Esophagus muscularis mucosa (tissue), 4 donors: Measurements from ENCODE around the gene UBAC1. TPM values are rescaled to one million over a fixed set of nuclear protein-coding genes. Genes with fewer than 3 reads are reported as not detected.

Experiments used
- DNase-seq: peaks from one replicate; pipeline ENCODE4 v3.0.0-alpha.2; 2017; ENCODE audit errors: extremely low spot score
- H3K27ac ChIP-seq, 4 donors: fragments of 200-600 bp; sonication (generic); replicated peaks in 1 of 4; 1 replicate in 3 of 4; 2 replicates in 1 of 4; pipeline ENCODE4 v1.5.1; 2016 to 2019; ENCODE audit warnings: mild to moderate bottlenecking in 1 of 4
- H3K27me3 ChIP-seq, 4 donors: fragments of 200-600 bp; sonication (generic); one replicate each; pipeline versions ENCODE4 v1.5.1 to v1.6.0; 2016 to 2019
- H3K36me3 ChIP-seq, 4 donors: fragments of 200-600 bp; sonication (generic); one replicate each; pipeline ENCODE4 v1.5.1; 2016 to 2019
- H3K4me1 ChIP-seq, 4 donors: fragments of 200-600 bp; sonication (generic); one replicate each; pipeline ENCODE4 v1.5.1; 2016 to 2019
- H3K4me3 ChIP-seq, 4 donors: fragments of 200-600 bp; sonication (generic); 1 replicate in 2 of 4; 2 replicates in 2 of 4; pipeline ENCODE4 v1.5.1; 2016 to 2019; ENCODE audit warnings: mild to moderate bottlenecking in 4 of 4, moderate library complexity in 1 of 4
- H3K9me3 ChIP-seq, 4 donors: fragments of 200-600 bp; sonication (generic); 1 replicate in 3 of 4; 2 replicates in 1 of 4; pipeline ENCODE4 v1.5.1; 2016 to 2019
- CTCF ChIP-seq, 3 experiments: fragments of 200-600 bp in 2 of 3; fragments of 450-650 bp in 1 of 3; sonication (generic) in 2 of 3; IDR thresholded peaks; one replicate each; pipeline ENCODE4 v1.5.1; 2017 to 2019; ENCODE audit warnings: antibody characterized with exemption in 3 of 3, mild to moderate bottlenecking in 2 of 3, moderate library complexity in 1 of 3
- EP300 ChIP-seq: sonication (generic); formaldehyde crosslinking; IDR thresholded peaks from one replicate; pipeline ENCODE4 v1.6.1; 2017; ENCODE audit warnings: antibody characterized with exemption
- POLR2A ChIP-seq: fragments of 450-650 bp; IDR thresholded peaks from one replicate; pipeline ENCODE4 v1.6.1; 2017; ENCODE audit warnings: antibody characterized with exemption, moderate library complexity, mild to moderate bottlenecking, low read depth
- POLR2AphosphoS5 ChIP-seq, 2 donors: sonication (generic); formaldehyde crosslinking; IDR thresholded peaks; one replicate each; pipeline ENCODE4 v1.6.1; 2017; ENCODE audit warnings: antibody characterized with exemption in 2 of 2
- WGBS: methylation state at CpG from one replicate; pipeline ENCODE4 v1.1.5; 2018; 5-methylcytosine and 5-hydroxymethylcytosine counted together
- intact Hi-C: fragments of 100-400 bp; cut with DNase I; formaldehyde crosslinking; loops from one replicate; pipeline ENCODE4 v1.15.1; 2023
- total RNA-seq, 4 donors: library from RNA; depleted of rRNA; stranded (reverse); fragments of >200 nt; gene quantifications; one replicate each; pipeline versions ENCODE4 v1.1.0 to v1.2.1, GENCODE V29; 2016

Gene UBAC1
- total RNA-seq, 4 donors from 2014 or later = 61.6 to 77.2 (median 67.3) TPM

- H3K9me3 ChIP-seq = no peaks in the 10 kb centered on the region
- TF ChIP-seq POLR2A (no peak), POLR2AphosphoS5 (IDR thresholded peaks at IDR 0.05) (no peak), CTCF (IDR thresholded peaks at IDR 0.05) (no peak), EP300 (no peak)
- intact Hi-C loops = no loop called here
- peaks cover 28 to 46% (median 43%) of the 10 kb centered on the region in 4 donors for H3K4me1 ChIP-seq
- H3K36me3 ChIP-seq = no peaks in the 10 kb centered on the region
- no peak for DNase-seq
- no peak overlapping the region for H3K27ac ChIP-seq
- no peak overlapping the region for H3K4me3 ChIP-seq
- 76% methylated on average over 11 of the region's 17 CpGs for WGBS
- peaks cover 0 to 60% (median 0%) of the 10 kb centered on the region in 4 donors for H3K27me3 ChIP-seq
Observed at GRCh38 chr9:135988493-135988892, 27.3 kb upstream of the UBAC1 start.

- intact Hi-C loops = no loop called here
- Histone ChIP-seq H3K36me3 (no peaks in the 10 kb centered on the region), H3K27me3 (peaks cover 0 to 60% (median 0%) of the 10 kb centered on the region in 4 donors), H3K27ac (no peak overlapping the region), H3K4me3 (no peak overlapping the region), H3K4me1 (peaks cover 22 to 40% (median 37%) of the 10 kb centered on the region in 4 donors), H3K9me3 (no peaks in the 10 kb centered on the region)
- DNase-seq = no peak
- TF ChIP-seq POLR2AphosphoS5 (IDR thresholded peaks at IDR 0.05) = no peak
- no peak for TF ChIP-seq CTCF (IDR thresholded peaks at IDR 0.05)
- TF ChIP-seq EP300 = no peak
- TF ChIP-seq POLR2A = no peak
- 85% methylated on average over 5 of the region's 16 CpGs for WGBS
Observed at GRCh38 chr9:135987838-135988404, 26.7 kb upstream of the UBAC1 start.

GRCh38 chr9:135986605-135987004 lies 25.4 kb upstream of the UBAC1 start:
- DNase-seq = no peak
- Histone ChIP-seq H3K9me3 (no peaks in the 10 kb centered on the region), H3K27ac (no peak overlapping the region), H3K4me3 (no peak overlapping the region), H3K36me3 (no peaks in the 10 kb centered on the region), H3K4me1 (peaks cover 9 to 27% (median 24%) of the 10 kb centered on the region in 4 donors), H3K27me3 (peaks cover 0 to 69% (median 0%) of the 10 kb centered on the region in 4 donors)
- 100% methylated on average over 1 of the region's 15 CpGs for WGBS
- TF ChIP-seq CTCF (IDR thresholded peaks at IDR 0.05) = no peak
- no peak for TF ChIP-seq EP300
- TF ChIP-seq POLR2A = no peak
- no peak for TF ChIP-seq POLR2AphosphoS5 (IDR thresholded peaks at IDR 0.05)
- intact Hi-C loops = no loop called here

GRCh38 chr9:135985889-135986288 lies 24.7 kb upstream of the UBAC1 start:
- Histone ChIP-seq H3K27ac (no peak overlapping the region), H3K4me3 (no peak overlapping the region), H3K9me3 (no peaks in the 10 kb centered on the region), H3K27me3 (peaks cover 0 to 69% (median 0%) of the 10 kb centered on the region in 4 donors), H3K4me1 (peaks cover 9 to 20% (median 17%) of the 10 kb centered on the region in 4 donors), H3K36me3 (no peaks in the 10 kb centered on the region)
- no peak for TF ChIP-seq CTCF (IDR thresholded peaks at IDR 0.05)
- TF ChIP-seq POLR2A = no peak
- no peak for TF ChIP-seq POLR2AphosphoS5 (IDR thresholded peaks at IDR 0.05)
- no peak for TF ChIP-seq EP300
- no peak for DNase-seq
- 88% methylated on average over 17 of the region's 21 CpGs for WGBS
- intact Hi-C loops = no loop called here

GRCh38 chr9:135985459-135985774 lies 24.2 kb upstream of the UBAC1 start:
- 97% methylated on average over 10 of the region's 14 CpGs for WGBS
- no peak overlapping the region for H3K27ac ChIP-seq
- no peak overlapping the region for H3K4me3 ChIP-seq
- H3K36me3 ChIP-seq = no peaks in the 10 kb centered on the region
- peaks cover 0 to 68% (median 0%) of the 10 kb centered on the region in 4 donors for H3K27me3 ChIP-seq
- no peak for DNase-seq
- TF ChIP-seq EP300 (no peak), POLR2A (no peak), CTCF (IDR thresholded peaks at IDR 0.05) (no peak), POLR2AphosphoS5 (IDR thresholded peaks at IDR 0.05) (no peak)
- intact Hi-C loops = no loop called here
- peaks cover 7 to 15% (median 12%) of the 10 kb centered on the region in 4 donors for H3K4me1 ChIP-seq
- H3K9me3 ChIP-seq = no peaks in the 10 kb centered on the region
